GM12878 (cell line): Measurements from ENCODE around the gene RERE. TPM values are rescaled to one million over a fixed set of nuclear protein-coding genes. Genes with fewer than 3 reads are reported as not detected.

Experiments used
- ATAC-seq: fragments of 200-7000 bp; cut with Tn5 transposase; 3 replicates; pipeline ENCODE4 v1.9.1; 2020; ENCODE audit warnings: mild to moderate bottlenecking, moderate library complexity
- BruUV-seq: library from RNA; stranded (reverse); fragments of 400-500 nt; replicated peaks from 2 replicates; lab custom pipeline; 2021; lab: Mats Ljungman, UMichigan
- CTCF ChIA-PET: fragments of 300-600 bp; sonication (Branson Sonifier 250); formaldehyde crosslinking; extraction: SDS; loops from one replicate; lab custom pipeline; 2021; ENCODE audit warnings: inconsistent platforms; lab: Yijun Ruan, JAX
- POLR2A ChIA-PET: fragments of 350-600 bp; formaldehyde crosslinking; extraction: SDS; loops from one replicate; lab custom pipeline; 2021; ENCODE audit warnings: inconsistent platforms; lab: Charles Lee
- RAD21 ChIA-PET: fragments of 300-600 bp; sonication (Branson Sonifier 250); formaldehyde crosslinking; loops from one replicate; lab custom pipeline; 2023; ENCODE audit warnings: antibody characterized with exemption; ENCODE audit not compliant: unreplicated experiment; lab: Charles Lee
- SMC1A ChIA-PET: fragments of 300-600 bp; sonication (Branson Sonifier 250); formaldehyde crosslinking; loops from one replicate; lab custom pipeline; 2023; ENCODE audit not compliant: unreplicated experiment, uncharacterized antibody; lab: Charles Lee
- DNase-seq: peaks from one replicate; pipeline ENCODE4 v3.0.0-alpha.2; 2011; ENCODE audit warnings: low read depth, low spot score
- FAIRE-seq: peaks from 3 replicates; lab custom pipeline; 2011; peaks lifted over from hg19 to GRCh38; lab: Jason Lieb, UNC
- H2AFZ ChIP-seq: 2 replicates; pipeline ENCODE4 v1.6.0; 2011; ENCODE audit warnings: low read depth, low read length, control low read depth; ENCODE audit not compliant: control insufficient read depth
- H3K27ac ChIP-seq: 2 replicates; pipeline ENCODE4 v1.5.1; 2011; ENCODE audit warnings: control low read depth; ENCODE audit not compliant: control insufficient read depth, insufficient read depth
- H3K27me3 ChIP-seq, 2 experiments: replicated peaks in 1 of 2; 2 replicates each; pipeline versions ENCODE4 v1.6.0 to v1.6.1; 2011; ENCODE audit warnings: low read length in 1 of 2; ENCODE audit not compliant: control insufficient read depth in 2 of 2, insufficient read depth in 2 of 2
- H3K36me3 ChIP-seq, 2 experiments: 2 replicates each; pipeline ENCODE4 v1.5.1; 2011; ENCODE audit warnings: low read length in 1 of 2; ENCODE audit not compliant: control insufficient read depth in 2 of 2, insufficient read depth in 2 of 2
- H3K4me1 ChIP-seq: 2 replicates; pipeline ENCODE4 v1.6.1; 2011; ENCODE audit warnings: mild to moderate bottlenecking, low read length, moderate library complexity, mixed read lengths; ENCODE audit not compliant: control insufficient read depth, insufficient read depth
- H3K4me2 ChIP-seq: 2 replicates; pipeline ENCODE4 v1.6.0; 2011; ENCODE audit warnings: control low read depth; ENCODE audit not compliant: control insufficient read depth, insufficient read depth
- H3K4me3 ChIP-seq: fragments of 200-600 bp; sonication (generic); 2 replicates; pipeline ENCODE4 v1.5.1; 2016
- H3K79me2 ChIP-seq: 2 replicates; pipeline ENCODE4 v1.6.0; 2011; ENCODE audit warnings: low read length; ENCODE audit not compliant: control insufficient read depth, insufficient read depth
- H3K9ac ChIP-seq: 2 replicates; pipeline ENCODE4 v1.8.0; 2011; ENCODE audit warnings: low read length, control low read depth, mixed read lengths; ENCODE audit not compliant: control insufficient read depth, insufficient read depth
- H3K9me3 ChIP-seq: replicated peaks from 3 replicates; pipeline ENCODE4 v1.5.1; 2011; ENCODE audit warnings: mild to moderate bottlenecking, low read length; ENCODE audit not compliant: control insufficient read depth, insufficient read depth
- H4K20me1 ChIP-seq: 2 replicates; pipeline ENCODE4 v1.6.0; 2011; ENCODE audit not compliant: control insufficient read depth, insufficient read depth
- CUX1 ChIP-seq: IDR thresholded peaks from 2 replicates; pipeline ENCODE4 v1.6.1; 2012; ENCODE audit warnings: improper control_type of control experiment, low read depth, low read length; ENCODE audit not compliant: insufficient replicate concordance
- SRF ChIP-seq, 2 experiments: IDR thresholded peaks; 2 replicates each; pipeline ENCODE4 v1.6.1; 2011; ENCODE audit warnings: low read depth in 2 of 2, low read length in 2 of 2, mild to moderate bottlenecking in 1 of 2, moderate library complexity in 1 of 2
- ZBTB40 ChIP-seq: fragments of 450-650 bp; IDR thresholded peaks from 2 replicates; pipeline ENCODE4 v1.6.1; 2016; ENCODE audit warnings: mild to moderate bottlenecking, moderate library complexity, borderline replicate concordance
- WGBS: methylation state at CpG from one replicate; pipeline ENCODE4 v1.1.6; 2016; ENCODE audit warnings: low lambda C conversion rate; ENCODE audit not compliant: insufficient replicate concordance, insufficient coverage; ENCODE audit errors: missing lambda C conversion rate; 5-methylcytosine and 5-hydroxymethylcytosine counted together
- in situ Hi-C: fragments of 300-500 bp; cut with MboI; formaldehyde crosslinking; loops from 9 replicates; pipeline ENCODE4 v1.14.3; 2018; ENCODE audit warnings: mixed read lengths
- intact Hi-C: fragments of 100-400 bp; cut with micrococcal nuclease; formaldehyde crosslinking; loops from one replicate; pipeline ENCODE4 v1.14.2; 2022; ENCODE audit not compliant: unreplicated experiment
- polyA plus RNA-seq, 11 experiments: library from polyadenylated mRNA; depleted of rRNA in 4 of 11; unstranded in 6 of 11; stranded (reverse) in 5 of 11; fragments of >200 nt; fragmentation: Nextera tagmentation in 4 of 11; fragmentation: Illumina TruSeq in 1 of 11; extraction: Ambion mirVana in 4 of 11; extraction: Trizol in 1 of 11; gene quantifications; 1 replicate in 1 of 11; 2 replicates in 10 of 11; pipeline versions ENCODE4 v1.2.1 to v1.2.3, GENCODE V29; 2011 to 2016; ENCODE audit warnings: inconsistent platforms in 2 of 11, missing spikeins in 2 of 11, low read depth in 1 of 11
- total RNA-seq, 4 experiments: library from RNA; depleted of rRNA in 3 of 4; stranded (reverse); fragments of >200 nt in 3 of 4; fragmentation: Illumina TruSeq in 1 of 4; extraction: Trizol in 1 of 4; gene quantifications; 2 replicates each; pipeline versions ENCODE4 v1.2.1 to v1.2.3, GENCODE V29; 2013 to 2021

The RERE gene
- total and polyA plus RNA-seq, 10 of the 15 experiments (the other 5 are each of a cell fraction or from before 2014, with no cell fraction given): 5.2 to 60.5 (median 20.2) TPM

- Histone ChIP-seq H3K27me3 (peaks cover 0 to 4% of the 10 kb centered on the region in 2 experiments; a peak in 1 of 4 replicates), H3K4me2 (peak overlapping the region; percentile 49; the same call in 1 of the 2 replicates), H3K36me3 (no peaks in the 10 kb centered on the region), H3K79me2 (no peaks in the 10 kb centered on the region), H3K9ac (no peak overlapping the region), H3K4me1 (no peaks in the 10 kb centered on the region), H3K27ac (no peak overlapping the region), H2AFZ (no peak overlapping the region; the same call in 1 of the 2 replicates), H3K9me3 (no peaks in the 10 kb centered on the region), H3K4me3 (peak overlapping the region; percentile 67; the same call in 1 of the 2 replicates), H4K20me1 (no peaks in the 10 kb centered on the region)
- WGBS: 38% methylated on average over 18 of the region's 18 CpGs
- ChIA-PET RAD21 (interaction anchor here (1.6 kb wide), 1 partner anchor 303 kb away, joined by 4 read pairs; no protein-coding TSS in a partner anchor), CTCF (interaction anchor here (0.6 kb wide), 1 partner anchor 1534 kb away, joined by 3 read pairs; no protein-coding TSS in a partner anchor), POLR2A (no interaction called here), SMC1A (interaction anchor here (1.1 kb wide), 1 partner anchor 287 kb away, joined by 3 read pairs; no protein-coding TSS in a partner anchor)
- in situ Hi-C loops (no loop called here), intact Hi-C loops (no loop called here)
- DNase-seq (no peak), FAIRE-seq (no peak), ATAC-seq (no peak)
- TF ChIP-seq ZBTB40 (no peak), SRF (IDR thresholded peaks at IDR 0.05; ENCODE audit: low read depth in 2 of 2, low read length in 2 of 2) (no peak), CUX1 (no peak)
- no TSS peak for BruUV-seq
These were observed 499.0 kb downstream of the RERE start for GRCh38 chr1:8318436-8318835.
